Kidney (tissue), 14 donors: ENCODE results near the gene LAMA1. TPM values are rescaled to one million over a fixed set of nuclear protein-coding genes. Genes with fewer than 3 reads are reported as not detected.

Experiments used
- DNase-seq, 5 donors: peaks; one replicate each; pipeline ENCODE4 v3.0.0-alpha.2; 2013 to 2020
- FAIRE-seq: peaks from 2 replicates; lab custom pipeline; 2012; peaks lifted over from hg19 to GRCh38; lab: Jason Lieb, UNC
- H3K27ac ChIP-seq, 2 donors: one replicate each; pipeline ENCODE4 v1.7.0; 2013; ENCODE audit warnings: low read depth in 2 of 2, low read length in 2 of 2, inconsistent platforms in 1 of 2
- H3K27me3 ChIP-seq: one replicate; pipeline ENCODE4 v1.7.1; 2013; ENCODE audit warnings: low read length, inconsistent platforms; ENCODE audit not compliant: control insufficient read depth, insufficient read depth
- H3K36me3 ChIP-seq, 3 donors: one replicate each; pipeline versions ENCODE4 v1.7.0 to v1.7.1; 2013; ENCODE audit warnings: low read length in 3 of 3, control low read depth in 1 of 3, inconsistent platforms in 1 of 3; ENCODE audit not compliant: insufficient read depth in 3 of 3, control insufficient read depth in 2 of 3
- H3K4me1 ChIP-seq, 3 donors: one replicate each; pipeline versions ENCODE4 v1.7.0 to v1.7.1; 2013; ENCODE audit warnings: low read length in 3 of 3, inconsistent platforms in 1 of 3, low read depth in 1 of 3; ENCODE audit not compliant: control insufficient read depth in 2 of 3, insufficient read depth in 2 of 3
- H3K4me3 ChIP-seq, 3 donors: one replicate each; pipeline versions ENCODE4 v1.7.0 to v1.8.1; 2013; ENCODE audit warnings: low read length in 3 of 3, control low read depth in 1 of 3, inconsistent platforms in 1 of 3
- H3K9ac ChIP-seq, 3 donors: one replicate each; pipeline versions ENCODE4 v1.7.0 to v1.7.1; 2013; ENCODE audit warnings: low read length in 3 of 3, control low read depth in 1 of 3, inconsistent platforms in 1 of 3
- H3K9me3 ChIP-seq, 3 donors: one replicate each; pipeline versions ENCODE4 v1.7.0 to v1.7.1; 2013; ENCODE audit warnings: low read length in 3 of 3, control low read depth in 1 of 3, inconsistent platforms in 1 of 3; ENCODE audit not compliant: control insufficient read depth in 2 of 3, insufficient read depth in 1 of 3
- CTCF ChIP-seq: IDR thresholded peaks from 3 replicates; pipeline ENCODE4 v1.5.1; 2012; ENCODE audit warnings: mild to moderate bottlenecking, moderate library complexity, borderline replicate concordance; ENCODE audit not compliant: insufficient read depth; ENCODE audit errors: extremely low read depth
- intact Hi-C: fragments of 100-400 bp; cut with DNase I; formaldehyde crosslinking; loops from one replicate; pipeline ENCODE4 v1.11.1; 2022
- polyA plus RNA-seq: library from polyadenylated mRNA; stranded (reverse); fragments of 350-450 nt; fragmentation: Illumina TruSeq; extraction: RNeasy Lipid Tissue Mini Kit (QIAGEN cat#74804); gene quantifications from one replicate; pipeline ENCODE4 v1.2.3, GENCODE V29; 2014; ENCODE audit warnings: low read depth, low replicate concordance; ENCODE audit not compliant: insufficient read depth
- total RNA-seq: library from RNA; stranded (reverse); fragmentation: NEBNext Ultra II Directional; extraction: Animal tissue kit (Norgen Biotek cat#: 25700); gene quantifications from one replicate; pipeline ENCODE4 v1.2.1, GENCODE V29; 2021
- donor health status: control.
- donor health status: control.
- donor health status: control.
- donor health status: control.
- donor health status: control.
- donor health status: DM: yes; HTN: yes; CAD: no.
- donor health status: Normal renal cell carcinoma (clear cell type).

The LAMA1 gene
- total and polyA plus RNA-seq, 2 donors from 2014 or later: 10.7 to 14.1 TPM

- no peaks in the 10 kb centered on the region for H3K4me1 ChIP-seq
- no peaks in the 10 kb centered on the region for H3K27me3 ChIP-seq
- peaks cover 0 to 3% (median 2%) of the 10 kb centered on the region in 3 donors for H3K36me3 ChIP-seq
- peaks cover 0 to 3% (median 2%) of the 10 kb centered on the region in 3 donors for H3K9me3 ChIP-seq
- DNase-seq (no peak), FAIRE-seq (no peak)
- no peak for TF ChIP-seq CTCF
- no peak overlapping the region for H3K27ac ChIP-seq
- H3K4me3 ChIP-seq: no peak overlapping the region
- intact Hi-C loops: no loop called here
- no peak overlapping the region for H3K9ac ChIP-seq
Measured at GRCh38 chr18:6960656-6961055, 156.9 kb downstream of the LAMA1 start.

GRCh38 chr18:6960124-6960523, 157.5 kb downstream of the LAMA1 start:
- H3K4me3 ChIP-seq: no peak overlapping the region
- no peak for FAIRE-seq
- H3K4me1 ChIP-seq: no peaks in the 10 kb centered on the region
- intact Hi-C loops: no loop called here
- no peak for TF ChIP-seq CTCF
- H3K27me3 ChIP-seq: no peaks in the 10 kb centered on the region
- DNase-seq: no peak
- peaks cover 0 to 3% (median 2%) of the 10 kb centered on the region in 3 donors for H3K36me3 ChIP-seq
- peaks cover 0 to 3% (median 2%) of the 10 kb centered on the region in 3 donors for H3K9me3 ChIP-seq
- no peak overlapping the region for H3K27ac ChIP-seq
- H3K9ac ChIP-seq: no peak overlapping the region

GRCh38 chr18:6959110-6959509, 158.5 kb downstream of the LAMA1 start:
- no peak for FAIRE-seq

More at GRCh38 chr18:6959110-6959509, 158.5 kb downstream of the LAMA1 start:
- DNase-seq: peak in 2 of 5 donors; percentile 10 to 60
- no peak overlapping the region for H3K9ac ChIP-seq
- no peaks in the 10 kb centered on the region for H3K4me1 ChIP-seq
- H3K36me3 ChIP-seq: peaks cover 0 to 3% (median 2%) of the 10 kb centered on the region in 3 donors
- H3K4me3 ChIP-seq: no peak overlapping the region
- no peak for TF ChIP-seq CTCF
- H3K27ac ChIP-seq: no peak overlapping the region
- no peaks in the 10 kb centered on the region for H3K27me3 ChIP-seq
- intact Hi-C loops: no loop called here
- H3K9me3 ChIP-seq: peaks cover 0 to 3% (median 2%) of the 10 kb centered on the region in 3 donors
